GM20431 (cell line): ENCODE data around the gene WDR59.

Experiments used
- in situ Hi-C: fragments of 300-500 bp; cut with MseI, MboI; formaldehyde crosslinking; loops from one replicate; pipeline ENCODE4 v1.15.0; 2020; ENCODE audit warnings: low sequenced_read_pairs; ENCODE audit not compliant: unreplicated experiment

WDR59 gene

GRCh38 chr16:74831467-74831866 is 153.5 kb downstream of the WDR59 start:
- in situ Hi-C loops = no loop called here

- in situ Hi-C loops = no loop called here
These were observed 154.3 kb downstream of the WDR59 start for GRCh38 chr16:74830648-74831047.

DNA sequence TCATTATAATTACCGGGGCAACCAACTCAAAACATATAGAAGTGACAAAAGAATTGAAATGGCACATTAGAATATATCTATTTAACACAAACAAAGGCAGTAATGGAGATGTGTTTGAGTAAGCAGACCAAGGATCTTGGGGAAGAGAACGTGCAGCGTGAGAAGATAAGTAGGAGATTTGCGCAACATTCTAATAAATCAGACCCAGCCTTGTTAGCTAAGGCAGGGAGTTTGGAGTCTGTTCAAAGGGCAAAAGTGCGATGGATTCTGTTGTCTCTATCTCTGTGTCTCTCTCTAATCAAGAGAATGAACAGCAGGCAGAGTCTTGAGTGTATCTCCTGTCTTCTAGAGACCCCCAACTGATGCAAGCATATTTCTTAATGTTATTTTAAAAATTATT is 155.3 kb downstream of the WDR59 start:
- in situ Hi-C loops = no loop called here

GRCh38 chr16:74825941-74826340 is 159.0 kb downstream of the WDR59 start:
- in situ Hi-C loops = no loop called here

DNA sequence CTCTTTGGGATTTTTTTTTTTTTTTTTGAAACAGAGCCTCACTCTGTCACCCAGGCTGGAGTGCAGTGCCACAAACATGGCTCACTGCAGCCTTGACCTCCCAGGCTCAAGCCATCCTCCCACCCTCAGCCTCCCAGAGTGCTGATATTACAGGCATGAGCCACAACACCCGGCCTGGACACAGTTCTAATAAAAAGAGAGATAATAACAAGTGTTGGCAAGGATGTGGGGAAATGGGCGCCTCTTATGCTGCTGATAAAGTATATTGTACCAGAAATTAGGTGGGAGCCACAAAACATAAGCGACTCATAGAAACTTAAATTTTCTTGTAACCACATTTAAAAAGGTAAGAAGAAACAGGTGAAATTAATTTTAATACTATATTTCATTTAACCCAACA is 159.9 kb downstream of the WDR59 start:
- in situ Hi-C loops = no loop called here
